Parathyroid adenoma (tissue), 2 donors: Measurements from ENCODE around the gene TRIM29.

Experiments used
- H2AFZ ChIP-seq: fragments of 300-600 bp; sonication (generic); one replicate; pipeline ENCODE4 v1.7.0; 2017; ENCODE audit warnings: antibody characterized with exemption, mild to moderate bottlenecking
- H3K27ac ChIP-seq: fragments of 300-600 bp; sonication (generic); one replicate; pipeline ENCODE4 v1.7.0; 2017
- H3K27me3 ChIP-seq: fragments of 300-600 bp; sonication (generic); one replicate; pipeline ENCODE4 v1.7.0; 2017; ENCODE audit warnings: low read length; ENCODE audit not compliant: control insufficient read depth, insufficient read depth
- H3K36me3 ChIP-seq: fragments of 300-600 bp; sonication (generic); one replicate; pipeline ENCODE4 v1.7.0; 2017; ENCODE audit warnings: low read length; ENCODE audit not compliant: control insufficient read depth, insufficient read depth
- H3K4me1 ChIP-seq: fragments of 300-600 bp; sonication (generic); one replicate; pipeline ENCODE4 v1.7.0; 2017; ENCODE audit warnings: control low read depth
- H3K4me2 ChIP-seq: fragments of 300-600 bp; sonication (generic); one replicate; pipeline ENCODE4 v1.7.0; 2017; ENCODE audit warnings: low read length
- H3K4me3 ChIP-seq: fragments of 300-600 bp; sonication (generic); one replicate; pipeline ENCODE4 v1.7.0; 2017; ENCODE audit warnings: low read depth, low read length
- H3K79me2 ChIP-seq: fragments of 300-600 bp; sonication (generic); one replicate; pipeline ENCODE4 v1.7.0; 2017; ENCODE audit warnings: control low read depth
- H3K9ac ChIP-seq: fragments of 300-600 bp; sonication (generic); one replicate; pipeline ENCODE4 v1.7.0; 2017; ENCODE audit warnings: mild to moderate bottlenecking
- H3K9me3 ChIP-seq: fragments of 300-600 bp; sonication (generic); one replicate; pipeline ENCODE4 v1.7.0; 2017; ENCODE audit warnings: low read length; ENCODE audit not compliant: control insufficient read depth
- TF ChIP-seq, protein P1 (sequence below): fragments of 300-600 bp; sonication (generic); IDR thresholded peaks from one replicate; pipeline ENCODE4 v1.7.0; 2017; ENCODE audit warnings: antibody characterized with exemption, mild to moderate bottlenecking
- donor health status: primary hyperparathyroidism.

The TRIM29 gene, protein sequence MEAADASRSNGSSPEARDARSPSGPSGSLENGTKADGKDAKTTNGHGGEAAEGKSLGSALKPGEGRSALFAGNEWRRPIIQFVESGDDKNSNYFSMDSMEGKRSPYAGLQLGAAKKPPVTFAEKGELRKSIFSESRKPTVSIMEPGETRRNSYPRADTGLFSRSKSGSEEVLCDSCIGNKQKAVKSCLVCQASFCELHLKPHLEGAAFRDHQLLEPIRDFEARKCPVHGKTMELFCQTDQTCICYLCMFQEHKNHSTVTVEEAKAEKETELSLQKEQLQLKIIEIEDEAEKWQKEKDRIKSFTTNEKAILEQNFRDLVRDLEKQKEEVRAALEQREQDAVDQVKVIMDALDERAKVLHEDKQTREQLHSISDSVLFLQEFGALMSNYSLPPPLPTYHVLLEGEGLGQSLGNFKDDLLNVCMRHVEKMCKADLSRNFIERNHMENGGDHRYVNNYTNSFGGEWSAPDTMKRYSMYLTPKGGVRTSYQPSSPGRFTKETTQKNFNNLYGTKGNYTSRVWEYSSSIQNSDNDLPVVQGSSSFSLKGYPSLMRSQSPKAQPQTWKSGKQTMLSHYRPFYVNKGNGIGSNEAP

DNA sequence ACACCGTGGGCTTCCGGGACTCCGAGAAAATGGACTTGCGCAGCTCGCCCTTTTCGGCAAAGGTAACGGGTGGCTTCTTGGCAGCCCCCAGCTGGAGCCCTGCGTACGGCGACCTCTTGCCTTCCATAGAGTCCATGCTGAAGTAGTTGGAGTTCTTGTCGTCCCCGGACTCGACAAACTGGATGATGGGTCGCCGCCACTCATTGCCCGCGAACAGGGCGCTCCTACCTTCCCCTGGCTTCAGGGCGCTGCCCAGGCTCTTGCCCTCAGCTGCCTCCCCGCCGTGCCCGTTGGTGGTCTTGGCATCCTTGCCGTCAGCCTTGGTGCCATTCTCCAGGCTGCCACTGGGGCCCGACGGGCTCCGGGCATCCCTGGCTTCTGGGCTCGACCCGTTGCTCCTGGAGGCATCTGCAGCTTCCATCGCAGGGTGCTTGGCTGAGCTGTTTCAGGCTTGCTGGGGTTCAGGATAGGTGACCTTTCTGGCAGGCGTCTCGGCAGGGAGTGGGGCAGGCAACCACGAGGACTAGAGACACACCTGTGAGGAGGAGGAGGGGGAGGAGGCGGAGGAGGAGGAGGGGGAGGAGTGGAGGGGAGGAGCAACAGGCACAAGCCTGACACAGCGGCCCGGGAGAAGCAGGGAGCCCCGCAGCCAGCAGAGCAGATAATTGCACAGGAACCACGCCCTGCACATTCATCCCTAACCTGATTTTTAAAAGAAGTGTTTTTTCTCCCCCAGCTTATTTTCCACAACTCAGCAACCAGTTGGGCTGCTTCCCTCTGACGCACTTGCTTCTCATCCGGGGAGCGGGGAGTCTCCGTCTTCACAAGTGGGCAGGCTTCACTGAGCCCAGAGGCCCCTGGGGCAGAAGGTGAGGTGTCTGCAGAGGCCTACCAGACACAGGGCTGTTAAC is at the start of gene TRIM29:
TRIM29 (minus strand) TSS at position 503 of the 911 bp plus-strand sequence; CDS start at position 421, 82 bp downstream.
- Histone ChIP-seq H3K27me3 (no peaks in the 10 kb centered on the region), H3K9ac (no peak within 1 kb of the TSS), H3K27ac (no peak within 1 kb of the TSS), H3K36me3 (no peaks in the 10 kb centered on the region), H3K4me2 (no peak within 1 kb of the TSS), H3K4me1 (no peaks in the 10 kb centered on the region), H3K79me2 (no peaks in the 10 kb centered on the region), H2AFZ (no peak within 1 kb of the TSS), H3K4me3 (no peak within 1 kb of the TSS), H3K9me3 (no peaks in the 10 kb centered on the region)
- TF ChIP-seq, protein P1, sequence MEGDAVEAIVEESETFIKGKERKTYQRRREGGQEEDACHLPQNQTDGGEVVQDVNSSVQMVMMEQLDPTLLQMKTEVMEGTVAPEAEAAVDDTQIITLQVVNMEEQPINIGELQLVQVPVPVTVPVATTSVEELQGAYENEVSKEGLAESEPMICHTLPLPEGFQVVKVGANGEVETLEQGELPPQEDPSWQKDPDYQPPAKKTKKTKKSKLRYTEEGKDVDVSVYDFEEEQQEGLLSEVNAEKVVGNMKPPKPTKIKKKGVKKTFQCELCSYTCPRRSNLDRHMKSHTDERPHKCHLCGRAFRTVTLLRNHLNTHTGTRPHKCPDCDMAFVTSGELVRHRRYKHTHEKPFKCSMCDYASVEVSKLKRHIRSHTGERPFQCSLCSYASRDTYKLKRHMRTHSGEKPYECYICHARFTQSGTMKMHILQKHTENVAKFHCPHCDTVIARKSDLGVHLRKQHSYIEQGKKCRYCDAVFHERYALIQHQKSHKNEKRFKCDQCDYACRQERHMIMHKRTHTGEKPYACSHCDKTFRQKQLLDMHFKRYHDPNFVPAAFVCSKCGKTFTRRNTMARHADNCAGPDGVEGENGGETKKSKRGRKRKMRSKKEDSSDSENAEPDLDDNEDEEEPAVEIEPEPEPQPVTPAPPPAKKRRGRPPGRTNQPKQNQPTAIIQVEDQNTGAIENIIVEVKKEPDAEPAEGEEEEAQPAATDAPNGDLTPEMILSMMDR = no peak

DNA sequence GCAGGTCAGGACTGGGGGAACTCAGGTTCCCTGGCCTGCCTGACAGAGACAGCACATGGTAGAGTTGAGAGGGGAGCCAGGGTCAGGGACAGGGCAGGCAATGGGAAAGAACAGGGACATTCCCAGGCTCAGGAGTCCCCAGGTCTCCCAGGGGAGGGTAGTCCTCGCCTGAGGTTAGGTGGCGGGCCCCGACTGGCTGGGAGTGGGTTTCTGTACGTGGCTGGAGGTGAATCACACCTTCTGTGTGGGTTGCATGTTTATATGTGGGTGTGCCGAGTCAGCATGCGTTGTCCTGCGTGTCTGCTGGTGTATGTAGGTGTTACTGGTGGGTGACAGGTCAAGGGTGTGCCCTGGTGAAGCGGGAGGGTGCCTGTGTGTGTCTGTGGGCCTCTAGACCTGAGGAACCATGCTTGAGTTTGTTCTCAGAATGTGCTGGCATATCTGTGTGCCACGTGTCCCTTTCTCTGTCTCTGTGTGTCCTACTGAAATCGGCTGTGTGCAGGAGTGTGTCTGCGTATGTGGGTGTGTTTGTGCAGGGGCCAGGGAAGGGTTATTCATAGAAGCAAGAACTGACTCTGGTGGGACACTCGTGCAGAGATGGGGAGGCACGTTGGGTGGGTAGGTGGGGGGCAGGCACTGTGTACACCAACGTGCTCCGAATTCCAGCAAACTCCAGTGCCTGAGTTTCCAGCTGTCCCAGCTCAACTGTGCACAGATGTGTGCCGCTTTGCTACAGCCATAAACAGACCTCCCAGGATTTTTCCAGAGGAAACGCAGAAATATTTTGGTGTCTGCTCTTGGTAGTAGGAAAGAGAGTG is 49.1 kb upstream of the TRIM29 start:
- no peak overlapping the region for H3K4me3 ChIP-seq
- peaks cover 5% of the 10 kb centered on the region for H3K4me1 ChIP-seq
- H3K79me2 ChIP-seq = no peaks in the 10 kb centered on the region
- no peak overlapping the region for H3K9ac ChIP-seq
- peak overlapping the region; percentile 58 for H2AFZ ChIP-seq
- no peaks in the 10 kb centered on the region for H3K36me3 ChIP-seq
- no peak overlapping the region for H3K4me2 ChIP-seq
- H3K27me3 ChIP-seq = no peaks in the 10 kb centered on the region
- H3K9me3 ChIP-seq = no peaks in the 10 kb centered on the region
- TF ChIP-seq, protein P1 = no peak
- H3K27ac ChIP-seq = peak overlapping the region; percentile 36

DNA sequence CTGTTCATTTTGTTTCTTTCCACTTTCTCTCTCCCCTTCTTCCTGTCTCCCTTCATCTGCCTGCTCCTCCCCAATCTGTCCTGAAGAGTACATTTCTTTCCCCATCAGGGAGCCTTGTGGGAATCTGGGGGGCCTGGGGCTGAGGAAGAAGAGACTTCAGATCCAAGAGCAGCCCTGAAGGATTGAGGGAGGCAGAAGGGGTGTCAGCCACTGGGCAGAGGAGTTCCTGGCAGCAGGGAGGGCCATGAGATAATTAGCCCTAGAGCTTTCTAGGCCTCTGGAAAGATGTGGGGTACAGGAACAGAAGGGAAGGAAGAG is 48.5 kb upstream of the TRIM29 start:
- Histone ChIP-seq H3K27ac (peak overlapping the region; percentile 36), H3K9me3 (no peaks in the 10 kb centered on the region), H3K27me3 (no peaks in the 10 kb centered on the region), H3K4me2 (no peak overlapping the region), H3K4me1 (peaks cover 5% of the 10 kb centered on the region), H3K79me2 (no peaks in the 10 kb centered on the region), H2AFZ (peak overlapping the region; percentile 58), H3K36me3 (no peaks in the 10 kb centered on the region), H3K4me3 (no peak overlapping the region), H3K9ac (no peak overlapping the region)
- TF ChIP-seq, protein P1 = no peak

DNA sequence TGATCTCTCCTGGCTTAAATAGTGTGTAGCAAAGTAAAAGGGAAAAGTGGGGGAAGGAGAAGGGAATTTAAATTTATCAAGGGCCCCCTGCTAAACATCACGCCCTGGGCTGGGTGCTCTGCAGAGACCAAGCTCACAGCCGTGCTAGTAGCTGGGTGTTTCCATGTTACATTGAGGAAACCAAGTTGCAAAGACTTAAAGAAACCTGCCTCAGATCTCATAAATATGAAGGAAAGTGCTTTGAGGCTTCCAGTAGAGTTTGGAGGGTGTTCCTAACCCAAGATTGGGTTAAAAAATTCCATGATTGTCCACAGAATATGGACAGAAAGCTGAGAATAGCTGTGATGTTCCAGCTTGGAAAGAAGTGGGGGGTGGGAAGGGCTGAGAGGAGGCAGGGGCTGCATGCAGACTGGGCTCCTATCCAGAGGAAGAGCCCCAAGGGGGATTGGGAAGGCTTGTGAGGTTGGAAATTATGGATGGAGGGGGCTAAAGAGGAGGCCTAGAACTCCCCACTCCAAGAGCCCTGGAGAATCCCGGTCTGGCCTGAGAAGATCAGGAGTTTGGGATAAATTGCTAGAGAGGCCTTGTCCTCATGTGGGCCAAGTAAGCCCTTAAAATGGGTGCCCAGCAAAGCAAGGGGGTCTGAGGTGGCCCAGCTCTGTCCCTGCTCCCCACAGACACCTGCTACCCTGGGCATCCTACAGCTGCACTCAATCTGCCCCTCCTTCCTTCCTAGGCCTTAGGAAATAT is 48.0 kb upstream of the TRIM29 start:
- Histone ChIP-seq H3K9me3 (no peaks in the 10 kb centered on the region), H3K4me3 (no peak overlapping the region), H3K4me2 (no peak overlapping the region), H3K9ac (no peak overlapping the region), H3K36me3 (no peaks in the 10 kb centered on the region), H2AFZ (peak overlapping the region; percentile 58), H3K4me1 (peaks cover 5% of the 10 kb centered on the region), H3K79me2 (no peaks in the 10 kb centered on the region), H3K27ac (peak overlapping the region; percentile 36), H3K27me3 (no peaks in the 10 kb centered on the region)
- TF ChIP-seq, protein P1 = no peak
